Breast epithelium (tissue), 4 donors: ENCODE measurements around the gene SLC41A3. TPM values are rescaled to one million over a fixed set of nuclear protein-coding genes. Genes with fewer than 3 reads are reported as not detected.

Source experiments
- DNase-seq, 2 donors: peaks; one replicate each; pipeline ENCODE4 v3.0.0-alpha.2; 2019; ENCODE audit warnings: low spot score in 2 of 2
- H3K27ac ChIP-seq, 2 donors: fragments of 200-600 bp; sonication (generic) in 1 of 2; one replicate each; pipeline ENCODE4 v1.5.1; 2016 to 2019; ENCODE audit warnings: mild to moderate bottlenecking in 1 of 2
- H3K27me3 ChIP-seq, 2 donors: fragments of 200-600 bp; sonication (generic) in 1 of 2; one replicate each; pipeline versions ENCODE4 v1.5.1 to v1.6.0; 2017 to 2019; ENCODE audit warnings: control low read depth in 1 of 2, mild to moderate bottlenecking in 1 of 2
- H3K36me3 ChIP-seq: fragments of 200-600 bp; one replicate; pipeline ENCODE4 v1.5.1; 2019
- H3K4me1 ChIP-seq, 2 donors: fragments of 200-600 bp; sonication (generic); one replicate each; pipeline ENCODE4 v1.5.1; 2016 to 2019; ENCODE audit warnings: control low read depth in 1 of 2
- H3K4me3 ChIP-seq, 3 donors: fragments of 200-600 bp; sonication (generic); 1 replicate in 2 of 3; 2 replicates in 1 of 3; pipeline ENCODE4 v1.5.1; 2016 to 2019; ENCODE audit warnings: mild to moderate bottlenecking in 3 of 3, moderate library complexity in 2 of 3
- H3K9me3 ChIP-seq, 2 donors: fragments of 200-600 bp; sonication (generic) in 1 of 2; one replicate each; pipeline ENCODE4 v1.5.1; 2016 to 2019; ENCODE audit warnings: control low read depth in 1 of 2
- CTCF ChIP-seq, 3 donors: fragments of 450-650 bp; IDR thresholded peaks; one replicate each; pipeline ENCODE4 v1.5.1; 2016 to 2017; ENCODE audit warnings: antibody characterized with exemption in 3 of 3, mild to moderate bottlenecking in 3 of 3, moderate library complexity in 3 of 3
- POLR2A ChIP-seq: fragments of 450-650 bp; IDR thresholded peaks from one replicate; pipeline ENCODE4 v1.6.1; 2016; ENCODE audit warnings: antibody characterized with exemption, mild to moderate bottlenecking, moderate library complexity
- POLR2AphosphoS5 ChIP-seq, 3 donors: sonication (generic); formaldehyde crosslinking; IDR thresholded peaks; one replicate each; pipeline ENCODE4 v1.6.1; 2017; ENCODE audit warnings: antibody characterized with exemption in 3 of 3
- intact Hi-C: fragments of 100-400 bp; cut with DNase I; formaldehyde crosslinking; loops from one replicate; pipeline ENCODE4 v1.15.1; 2023; ENCODE audit warnings: low total_unique reads
- total RNA-seq, 3 donors: library from RNA; depleted of rRNA; stranded (reverse); fragments of >200 nt; gene quantifications; one replicate each; pipeline ENCODE4 v1.1.0, GENCODE V29; 2016

The SLC41A3 gene
- total RNA-seq, 3 donors from 2014 or later = 42.6 to 53.7 (median 50.1) TPM

GRCh38 chr3:126063358-126063965 is 20.5 kb downstream of the SLC41A3 start:
- DNase-seq = no peak
- TF ChIP-seq POLR2A (no peak), CTCF (IDR thresholded peaks at IDR 0.05) (no peak), POLR2AphosphoS5 (IDR thresholded peaks at IDR 0.05) (no peak)
- Histone ChIP-seq H3K27ac (no peak overlapping the region), H3K36me3 (no peaks in the 10 kb centered on the region), H3K4me1 (no peaks in the 10 kb centered on the region), H3K4me3 (no peak overlapping the region), H3K27me3 (no peaks in the 10 kb centered on the region), H3K9me3 (no peaks in the 10 kb centered on the region)
- intact Hi-C loops = no loop called here

- Histone ChIP-seq H3K9me3 (no peaks in the 10 kb centered on the region), H3K4me1 (no peaks in the 10 kb centered on the region), H3K4me3 (no peak overlapping the region), H3K27ac (no peak overlapping the region), H3K27me3 (no peaks in the 10 kb centered on the region), H3K36me3 (no peaks in the 10 kb centered on the region)
- TF ChIP-seq POLR2A (no peak), POLR2AphosphoS5 (IDR thresholded peaks at IDR 0.05) (no peak), CTCF (IDR thresholded peaks at IDR 0.05) (no peak)
- intact Hi-C loops = no loop called here
- no peak for DNase-seq
Measured at GRCh38 chr3:126061301-126062032, 22.5 kb downstream of the SLC41A3 start.

GRCh38 chr3:126060613-126061145 is 23.2 kb downstream of the SLC41A3 start:
- no peak overlapping the region for H3K27ac ChIP-seq
- no peaks in the 10 kb centered on the region for H3K9me3 ChIP-seq
- no peaks in the 10 kb centered on the region for H3K4me1 ChIP-seq
- intact Hi-C loops = no loop called here
- H3K4me3 ChIP-seq = no peak overlapping the region
- H3K27me3 ChIP-seq = no peaks in the 10 kb centered on the region
- TF ChIP-seq POLR2A (no peak), CTCF (IDR thresholded peaks at IDR 0.05) (no peak), POLR2AphosphoS5 (IDR thresholded peaks at IDR 0.05) (no peak)
- no peak for DNase-seq
- no peaks in the 10 kb centered on the region for H3K36me3 ChIP-seq

GRCh38 chr3:126058666-126059065 is 25.3 kb downstream of the SLC41A3 start:
- Histone ChIP-seq H3K4me1 (no peaks in the 10 kb centered on the region), H3K27me3 (no peaks in the 10 kb centered on the region), H3K9me3 (no peaks in the 10 kb centered on the region), H3K4me3 (no peak overlapping the region), H3K27ac (no peak overlapping the region), H3K36me3 (no peaks in the 10 kb centered on the region)
- no peak for DNase-seq
- TF ChIP-seq POLR2AphosphoS5 (IDR thresholded peaks at IDR 0.05) (no peak), POLR2A (no peak), CTCF (IDR thresholded peaks at IDR 0.05) (no peak)
- intact Hi-C loops = no loop called here

- DNase-seq = no peak
- H3K27me3 ChIP-seq = no peaks in the 10 kb centered on the region
- no peaks in the 10 kb centered on the region for H3K4me1 ChIP-seq
- H3K27ac ChIP-seq = no peak overlapping the region
- TF ChIP-seq CTCF (IDR thresholded peaks at IDR 0.05) (no peak), POLR2AphosphoS5 (IDR thresholded peaks at IDR 0.05) (no peak), POLR2A (no peak)
- no peaks in the 10 kb centered on the region for H3K36me3 ChIP-seq
- no peaks in the 10 kb centered on the region for H3K9me3 ChIP-seq
- intact Hi-C loops = no loop called here
- H3K4me3 ChIP-seq = no peak overlapping the region
Measured at GRCh38 chr3:126057936-126058335, 26.0 kb downstream of the SLC41A3 start.
